ENCODE measurements around the gene ALPK3. TPM values are rescaled to one million over a fixed set of nuclear protein-coding genes. Genes with fewer than 3 reads are reported as not detected.
"Not testable (repeated sequence)": the region's sequence is repeated elsewhere in the genome, so short reads cannot be mapped to it uniquely, and the experiment has no call there.

The ALPK3 gene
- total RNA-seq, 8 experiments from 2014 or later: 0.16 to 1.4 (median 0.64) TPM

GRCh38 chr15:84863565-84864443 is 46.6 kb downstream of the ALPK3 start:
- no peak overlapping the region for H3K27ac ChIP-seq
- ATAC-seq (replicated peaks in 6 of 8): peak in 2 of 8 experiments; percentile 56 to 77
- H3K4me3 ChIP-seq: no peak overlapping the region
- in situ Hi-C loops (cut with MboI; ENCODE audit: low pct_unique_long_range_greater_than_20kb in 2 of 9, low sequenced_read_pairs in 9 of 9, unreplicated experiment in 9 of 9): no loop called here
- H3K4me1 ChIP-seq (replicated peaks in 1 of 2): no peaks in the 10 kb centered on the region
- WGBS, 10 experiments: 0 to 80% (median 71%) methylated on average over 1 to 7 of the region's 13 CpGs; no CpG with 5 or more reads in 3 of the 10 experiments

DNA sequence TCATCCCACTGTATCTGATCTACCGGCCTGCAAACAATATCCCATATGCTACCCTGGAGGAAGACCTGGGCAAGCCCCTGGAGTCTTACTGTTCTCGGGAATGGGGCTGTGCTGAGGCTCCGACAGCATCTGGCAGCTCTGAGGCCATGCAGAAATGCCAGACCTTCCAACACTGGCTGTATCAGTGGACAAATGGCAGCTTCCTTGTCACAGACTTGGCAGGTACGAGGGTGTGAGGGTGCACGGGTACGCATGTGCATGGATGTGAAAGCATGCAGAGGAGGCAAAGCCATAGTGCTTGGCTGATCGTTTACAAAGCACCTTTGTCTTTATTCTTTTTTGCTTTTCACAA is 47.3 kb downstream of the ALPK3 start:
- in situ Hi-C loops (cut with MboI; ENCODE audit: low pct_unique_long_range_greater_than_20kb in 2 of 9, low sequenced_read_pairs in 9 of 9, unreplicated experiment in 9 of 9): no loop called here
- WGBS, 10 experiments: 37 to 100% (median 83%) methylated on average over 1 to 6 of the region's 7 CpGs; no CpG with 5 or more reads in 3 of the 10 experiments
- Histone ChIP-seq H3K27ac (no peak overlapping the region), H3K4me1 (replicated peaks in 1 of 2) (no peaks in the 10 kb centered on the region), H3K4me3 (no peak overlapping the region)
- no peak for ATAC-seq (replicated peaks in 6 of 8)

DNA sequence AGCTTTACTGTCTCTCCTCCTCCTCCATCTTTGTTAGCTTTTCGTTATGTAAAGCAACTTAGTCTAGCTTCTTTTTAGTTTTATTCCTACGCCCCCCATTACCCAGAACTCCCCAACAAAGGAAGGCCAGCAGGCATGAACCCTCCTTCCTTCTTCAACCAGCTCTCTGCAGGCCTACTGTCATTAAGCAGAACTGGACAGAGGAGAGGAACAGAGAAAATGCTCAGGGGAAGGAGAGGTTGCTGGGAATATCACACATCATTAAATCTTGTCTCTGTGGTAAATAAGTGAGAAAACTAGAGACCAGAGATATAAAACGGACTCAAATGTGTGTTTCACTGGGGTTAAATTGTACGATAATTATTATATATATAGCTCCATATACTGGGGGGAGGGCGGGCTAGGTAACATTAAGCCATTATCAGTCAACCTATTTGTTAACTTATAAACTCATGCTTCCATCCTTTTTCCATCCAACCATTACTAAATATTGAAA is 48.0 kb downstream of the ALPK3 start:
- Histone ChIP-seq H3K4me1 (replicated peaks in 1 of 2) (no peaks in the 10 kb centered on the region), H3K4me3 (no peak overlapping the region), H3K27ac (no peak overlapping the region)
- no peak for ATAC-seq (replicated peaks in 6 of 8)
- WGBS, 10 experiments: 37 to 94% (median 67%) methylated on average over 2 to 5 of the region's 5 CpGs
- in situ Hi-C loops (cut with MboI; ENCODE audit: low pct_unique_long_range_greater_than_20kb in 2 of 9, low sequenced_read_pairs in 9 of 9, unreplicated experiment in 9 of 9): no loop called here

GRCh38 chr15:84868037-84868880 is 51.1 kb downstream of the ALPK3 start:
- in situ Hi-C loops (cut with MboI; ENCODE audit: low pct_unique_long_range_greater_than_20kb in 2 of 9, low sequenced_read_pairs in 9 of 9, unreplicated experiment in 9 of 9): no loop called here
- Histone ChIP-seq H3K4me3 (no peak overlapping the region), H3K4me1 (replicated peaks in 1 of 2) (no peaks in the 10 kb centered on the region), H3K27ac (no peak overlapping the region)
- ATAC-seq (replicated peaks in 6 of 8): no peak
- 0 to 100% (median 63%) methylated on average over 1 to 5 of the region's 12 CpGs; no CpG with 5 or more reads in 1 of the 10 experiments for WGBS, 10 experiments

DNA sequence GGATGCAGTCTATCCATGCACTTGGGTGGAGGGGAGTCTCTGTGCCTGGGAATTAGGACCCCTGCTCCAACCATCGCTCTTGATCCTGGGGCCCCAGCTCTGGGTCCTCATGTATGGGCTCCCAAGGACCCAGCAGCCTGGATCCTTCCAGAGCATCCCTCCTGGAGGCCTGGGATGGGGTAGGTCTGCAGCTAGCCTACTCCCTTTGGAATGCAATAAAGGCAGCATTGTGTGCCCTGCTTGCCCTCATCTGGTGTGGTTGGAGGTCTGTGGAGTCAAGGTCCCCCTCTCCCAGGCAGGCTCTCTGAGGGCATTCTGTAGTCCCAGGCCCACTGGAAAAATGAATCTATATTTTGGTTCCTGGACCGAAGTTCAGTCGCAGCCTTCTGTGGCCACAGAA is 52.4 kb downstream of the ALPK3 start:
- 71 to 90% methylated on average over 1 to 2 of the region's 3 CpGs; no CpG with 5 or more reads in 8 of the 10 experiments for WGBS, 10 experiments
- in situ Hi-C loops (cut with MboI; ENCODE audit: low pct_unique_long_range_greater_than_20kb in 2 of 9, low sequenced_read_pairs in 9 of 9, unreplicated experiment in 9 of 9): no loop called here
- H3K4me3 ChIP-seq: no peak overlapping the region
- H3K27ac ChIP-seq: no peak overlapping the region
- no peak for ATAC-seq (replicated peaks in 6 of 8)
- peaks cover 0 to under 1% of the 10 kb centered on the region in 2 donors for H3K4me1 ChIP-seq (replicated peaks in 1 of 2)

DNA sequence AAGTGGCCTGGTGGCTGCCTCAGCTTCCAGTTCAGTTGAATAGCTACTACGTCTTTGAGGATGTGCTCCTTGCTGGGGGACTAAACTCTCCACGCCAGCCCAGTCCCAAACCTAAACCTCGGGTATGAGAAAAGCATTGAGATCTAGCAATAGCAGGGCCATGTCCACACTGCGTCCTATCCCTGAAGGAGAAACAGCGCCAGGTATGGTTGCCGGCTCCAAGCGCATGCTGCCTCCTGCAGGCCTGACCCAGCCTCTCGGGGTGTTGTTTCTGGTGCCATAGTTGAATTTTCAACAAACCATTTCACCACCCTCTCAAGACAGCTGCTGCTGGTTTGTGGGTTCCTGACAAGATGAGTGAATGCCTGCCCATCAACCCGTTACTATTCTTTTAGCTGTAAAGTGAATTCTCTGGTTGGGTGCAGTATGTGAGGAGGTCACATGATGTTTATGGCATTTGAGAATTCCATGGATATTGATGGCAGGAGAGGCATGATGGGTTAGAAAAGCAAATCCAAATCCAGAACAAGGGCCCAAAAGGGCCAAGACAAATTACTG is 54.4 kb downstream of the ALPK3 start:
- Histone ChIP-seq H3K4me1 (replicated peaks in 1 of 2) (peaks cover 0 to 15% of the 10 kb centered on the region in 2 donors), H3K4me3 (no peak overlapping the region), H3K27ac (no peak overlapping the region)
- ATAC-seq (replicated peaks in 6 of 8): no peak
- 61 to 100% (median 87%) methylated on average over 2 to 8 of the region's 9 CpGs; no CpG with 5 or more reads in 4 of the 10 experiments for WGBS, 10 experiments
- in situ Hi-C loops (cut with MboI; ENCODE audit: low pct_unique_long_range_greater_than_20kb in 2 of 9, low sequenced_read_pairs in 9 of 9, unreplicated experiment in 9 of 9): no loop called here

DNA sequence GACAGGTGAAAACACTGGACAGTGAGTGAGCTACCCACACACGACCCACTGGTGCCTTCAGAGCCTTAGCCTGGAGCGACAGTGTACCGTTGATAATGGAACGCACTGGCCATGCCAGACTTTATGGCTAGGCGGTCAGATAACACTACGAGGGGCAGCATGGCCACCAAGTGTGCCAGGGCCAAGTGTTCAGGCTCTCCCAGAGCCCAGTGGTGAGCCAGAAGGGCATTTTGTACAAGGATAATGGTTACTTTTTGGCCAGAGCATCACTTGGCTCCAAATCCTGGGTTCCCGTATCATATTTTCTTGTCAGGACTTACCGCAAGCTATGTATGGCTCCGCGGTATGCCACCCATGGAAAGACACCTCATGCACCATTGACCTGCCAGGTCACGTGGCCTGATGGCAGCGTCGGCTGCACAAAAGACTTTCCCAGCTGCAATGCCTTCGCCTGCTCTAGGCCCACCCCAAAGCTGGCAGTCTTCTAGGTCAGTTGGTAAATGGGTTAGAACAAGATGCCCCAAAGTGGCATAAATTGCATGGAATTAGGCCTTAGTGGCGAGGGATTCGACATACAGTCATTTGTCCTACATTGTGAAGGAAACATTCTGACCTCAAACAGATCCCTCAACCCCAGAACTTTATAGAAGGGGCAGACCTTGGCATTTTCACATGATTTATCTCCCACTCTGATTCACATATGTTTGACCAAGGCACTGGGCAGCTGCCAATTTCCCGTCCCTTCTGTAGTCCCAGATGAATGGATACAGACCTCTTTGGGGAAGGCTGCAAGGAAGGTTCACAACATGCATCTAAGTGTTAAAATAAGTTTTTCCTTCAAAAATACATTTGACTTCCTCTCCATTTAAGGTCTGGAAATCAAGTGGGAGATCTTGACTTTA is 55.1 kb downstream of the ALPK3 start:
- Histone ChIP-seq H3K4me1 (replicated peaks in 1 of 2) (peaks cover 0 to 15% of the 10 kb centered on the region in 2 donors), H3K27ac (no peak overlapping the region), H3K4me3 (no peak overlapping the region)
- in situ Hi-C loops (cut with MboI; ENCODE audit: low pct_unique_long_range_greater_than_20kb in 2 of 9, low sequenced_read_pairs in 9 of 9, unreplicated experiment in 9 of 9): no loop called here
- 68 to 100% (median 94%) methylated on average over 1 to 15 of the region's 17 CpGs; no CpG with 5 or more reads in 3 of the 10 experiments for WGBS, 10 experiments
- ATAC-seq (replicated peaks in 6 of 8): no peak

DNA sequence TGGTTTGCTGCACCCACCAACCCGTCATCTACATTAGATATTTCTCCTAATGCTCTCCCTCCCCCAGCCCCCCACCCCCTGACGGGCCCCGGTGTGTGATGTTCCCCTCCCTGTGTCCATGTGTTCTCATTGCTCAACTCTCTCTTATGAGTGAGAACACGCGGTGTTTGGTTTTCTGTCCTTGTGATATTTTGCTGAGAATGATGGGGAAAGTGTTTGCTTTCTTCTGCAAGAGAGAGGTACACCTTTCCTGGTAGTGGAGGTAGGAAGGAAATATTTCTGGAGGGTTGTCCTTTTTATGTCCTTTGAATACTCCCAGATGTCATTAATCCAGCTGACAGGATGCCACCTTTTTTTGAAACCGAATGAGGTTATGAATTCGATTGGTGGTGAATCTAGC is 56.8 kb downstream of the ALPK3 start:
- in situ Hi-C loops (cut with MboI; ENCODE audit: low pct_unique_long_range_greater_than_20kb in 2 of 9, low sequenced_read_pairs in 9 of 9, unreplicated experiment in 9 of 9): no loop called here

DNA sequence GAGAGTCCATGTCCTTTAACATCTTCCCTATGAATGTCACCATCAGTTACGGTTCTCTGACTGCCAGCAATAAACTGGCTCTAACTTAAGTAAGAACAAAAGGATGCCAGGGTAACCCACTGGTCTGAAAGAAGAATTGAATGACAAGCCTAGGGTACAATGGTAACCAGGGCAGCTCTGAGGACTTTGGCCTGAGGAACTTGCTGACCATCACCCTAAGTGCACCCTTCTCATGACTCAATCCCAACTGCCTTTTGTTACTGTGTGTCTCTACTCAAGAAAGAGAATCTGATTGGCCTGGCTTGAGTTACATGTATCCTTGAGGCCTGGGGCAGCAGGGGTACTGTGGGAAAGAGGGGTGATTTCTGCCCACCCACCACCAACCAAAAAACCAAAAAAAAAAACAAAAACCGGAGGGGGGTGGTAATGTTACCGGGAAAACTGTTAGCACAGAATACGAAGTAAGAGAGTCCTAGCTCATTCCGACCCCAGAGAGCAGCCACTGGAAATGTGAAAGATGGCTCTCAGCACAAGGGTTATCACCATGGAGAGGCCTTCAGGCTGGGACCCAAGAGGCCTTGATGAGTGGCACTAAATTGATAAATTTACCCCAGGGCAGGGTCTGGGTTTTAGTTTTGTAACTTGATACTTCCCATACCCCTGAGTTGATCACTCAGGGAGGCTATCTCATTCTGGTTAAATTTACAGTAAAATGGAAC is 58.0 kb downstream of the ALPK3 start:
- 58 to 88% (median 72%) methylated on average over 1 to 5 of the region's 5 CpGs; no CpG with 5 or more reads in 1 of the 10 experiments for WGBS, 10 experiments
- peaks cover 0 to 15% of the 10 kb centered on the region in 2 donors for H3K4me1 ChIP-seq (replicated peaks in 1 of 2)
- ATAC-seq (replicated peaks in 6 of 8): peak in 4 of 8 experiments; percentile 17 to 94 (median 91)
- in situ Hi-C loops (cut with MboI; ENCODE audit: low pct_unique_long_range_greater_than_20kb in 2 of 9, low sequenced_read_pairs in 9 of 9, unreplicated experiment in 9 of 9): no loop called here
- peak overlapping the region in 1 of 2 donors; percentile 5 for H3K27ac ChIP-seq
- no peak overlapping the region for H3K4me3 ChIP-seq

More for the DNA sequence above, 56.8 kb downstream of the ALPK3 start:
- H3K4me1 ChIP-seq (replicated peaks in 1 of 2): peaks cover 0 to 15% of the 10 kb centered on the region in 2 donors
- ATAC-seq (replicated peaks in 6 of 8): peak in 1 of 8 experiments; percentile 13
- WGBS, 10 experiments: 0 to 91% (median 86%) methylated on average over 1 to 5 of the region's 7 CpGs; no CpG with 5 or more reads in 3 of the 10 experiments
- no peak overlapping the region for H3K4me3 ChIP-seq
- no peak overlapping the region for H3K27ac ChIP-seq

- in situ Hi-C loops (cut with MboI; ENCODE audit: low pct_unique_long_range_greater_than_20kb in 2 of 9, low sequenced_read_pairs in 9 of 9, unreplicated experiment in 9 of 9): no loop called here
Observed at GRCh38 chr15:84876269-84876668, 59.1 kb downstream of the ALPK3 start.

DNA sequence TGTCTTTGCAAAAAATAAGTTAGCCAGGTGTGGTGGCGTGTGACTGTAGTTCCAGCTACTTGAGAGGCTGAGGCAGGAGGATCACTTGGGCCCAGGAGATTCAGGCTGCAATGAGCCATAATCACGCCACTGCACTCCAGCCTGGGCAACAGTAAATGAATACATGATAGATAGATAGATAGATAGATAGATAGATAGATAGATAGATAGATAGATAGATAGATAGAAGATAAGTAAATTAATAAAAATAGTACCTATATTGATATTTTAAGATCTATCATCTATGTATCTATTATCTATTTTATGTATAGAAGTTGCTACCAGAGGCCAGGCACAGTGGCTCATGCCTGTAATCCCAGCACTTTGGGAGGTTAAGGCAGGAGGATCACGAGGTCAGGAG is 60.5 kb downstream of the ALPK3 start:
- peaks cover 0 to 15% of the 10 kb centered on the region in 2 donors for H3K4me1 ChIP-seq (replicated peaks in 1 of 2)

More at GRCh38 chr15:84876269-84876668, 59.1 kb downstream of the ALPK3 start:
- Histone ChIP-seq H3K4me1 (replicated peaks in 1 of 2) (peaks cover 0 to 15% of the 10 kb centered on the region in 2 donors), H3K27ac (no peak overlapping the region), H3K4me3 (no peak overlapping the region)
- no peak for ATAC-seq (replicated peaks in 6 of 8)

More for the DNA sequence above, 60.5 kb downstream of the ALPK3 start:
- H3K27ac ChIP-seq; H3K4me3 ChIP-seq; ATAC-seq (replicated peaks in 6 of 8); in situ Hi-C loops (cut with MboI; ENCODE audit: low pct_unique_long_range_greater_than_20kb in 2 of 9, low sequenced_read_pairs in 9 of 9, unreplicated experiment in 9 of 9): not testable (repeated sequence)
- WGBS, 10 experiments: 30 to 89% (median 83%) methylated on average over 1 to 3 of the region's 3 CpGs; no CpG with 5 or more reads in 3 of the 10 experiments
